GM21367 (cell line): Measurements from ENCODE around the gene RUVBL1.

Experiments
- ATAC-seq: cut with Tn5 transposase; IDR thresholded peaks from one replicate; pipeline ENCODE4 v1.9.1; 2021; ENCODE audit not compliant: unreplicated experiment

Gene RUVBL1

GRCh38 chr3:128036119-128036518, 87.5 kb downstream of the RUVBL1 start:
- ATAC-seq = no peak

- ATAC-seq = no peak
Observed at GRCh38 chr3:128033102-128033501, 90.5 kb downstream of the RUVBL1 start.
